Thoracic aorta (tissue), 2 donors: ENCODE data around the gene LYPD8. TPM values are rescaled to one million over a fixed set of nuclear protein-coding genes. Genes with fewer than 3 reads are reported as not detected.
"Not testable (repeated sequence)": the region's sequence is repeated elsewhere in the genome, so short reads cannot be mapped to it uniquely, and the experiment has no call there.

ENCODE experiments used
- ATAC-seq: fragments of 150-250 bp; one replicate; pipeline ENCODE4 v1.8.0; 2017; ENCODE audit warnings: low read depth; ENCODE audit not compliant: insufficient number of reproducible peaks, low FRiP score
- DNase-seq: peaks from one replicate; pipeline ENCODE4 v3.0.0-alpha.2; 2020; ENCODE audit warnings: low spot score
- H3K27ac ChIP-seq, 2 donors: fragments of 200-600 bp; sonication (generic); 1 replicate in 1 of 2; 2 replicates in 1 of 2; pipeline ENCODE4 v1.5.1; 2016; ENCODE audit warnings: mild to moderate bottlenecking in 2 of 2, moderate library complexity in 2 of 2
- H3K27me3 ChIP-seq: fragments of 200-600 bp; sonication (generic); replicated peaks from 2 replicates; pipeline ENCODE4 v1.6.0; 2016; ENCODE audit warnings: mild to moderate bottlenecking; ENCODE audit not compliant: insufficient read depth
- H3K36me3 ChIP-seq: fragments of 200-600 bp; sonication (generic); one replicate; pipeline ENCODE4 v1.5.1; 2016
- H3K4me1 ChIP-seq, 2 donors: fragments of 200-600 bp; sonication (generic); 1 replicate in 1 of 2; 2 replicates in 1 of 2; pipeline versions ENCODE4 v1.5.1 to v1.6.0; 2016; ENCODE audit warnings: low read depth in 2 of 2, mild to moderate bottlenecking in 1 of 2; ENCODE audit not compliant: control insufficient read depth in 1 of 2
- H3K4me3 ChIP-seq: fragments of 200-600 bp; sonication (generic); 2 replicates; pipeline ENCODE4 v1.5.1; 2016; ENCODE audit warnings: mild to moderate bottlenecking
- H3K9me3 ChIP-seq: fragments of 200-600 bp; sonication (generic); 2 replicates; pipeline ENCODE4 v1.5.1; 2016
- CTCF ChIP-seq: fragments of 200-600 bp; sonication (generic); IDR thresholded peaks from one replicate; pipeline ENCODE4 v1.5.1; 2019; ENCODE audit warnings: antibody characterized with exemption
- total RNA-seq, 2 donors: library from RNA; depleted of rRNA; stranded (reverse); fragments of >200 nt; gene quantifications; one replicate each; pipeline versions ENCODE4 v1.1.0 to v1.2.3, GENCODE V29; 2016

Gene LYPD8
- total RNA-seq, 2 donors from 2014 or later, result not detected

DNA sequence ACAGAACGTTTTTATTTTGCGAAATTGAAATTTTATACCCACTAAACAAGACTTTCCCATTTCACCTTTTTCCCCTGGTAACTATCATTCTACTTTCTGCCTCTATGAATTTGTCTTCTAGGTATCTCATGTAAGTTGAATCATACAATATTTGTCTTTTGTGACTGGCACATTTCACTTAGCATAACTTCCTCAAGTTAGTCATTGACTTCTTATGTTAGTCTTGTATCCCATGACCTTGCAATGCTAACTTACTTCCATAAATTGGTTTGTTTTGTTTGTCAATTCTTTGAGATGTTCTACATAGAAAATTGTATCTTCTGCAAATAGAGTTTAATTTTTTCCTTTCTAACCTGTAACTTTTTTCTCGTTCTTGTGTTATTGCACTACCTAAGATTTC lies 43.2 kb upstream of the LYPD8 start:
- Histone ChIP-seq H3K27me3 (no peaks in the 10 kb centered on the region), H3K9me3 (no peaks in the 10 kb centered on the region), H3K4me1 (no peaks in the 10 kb centered on the region), H3K4me3 (no peak overlapping the region), H3K36me3 (no peaks in the 10 kb centered on the region), H3K27ac (no peak overlapping the region)
- DNase-seq, result no peak
- ATAC-seq, result no peak
- no peak for TF ChIP-seq CTCF

GRCh38 chr1:248794663-248795062 lies 39.1 kb upstream of the LYPD8 start:
- H3K4me3 ChIP-seq, H3K36me3 ChIP-seq, ATAC-seq, H3K4me1 ChIP-seq, DNase-seq, H3K27me3 ChIP-seq, H3K27ac ChIP-seq, H3K9me3 ChIP-seq: not testable (repeated sequence)

DNA sequence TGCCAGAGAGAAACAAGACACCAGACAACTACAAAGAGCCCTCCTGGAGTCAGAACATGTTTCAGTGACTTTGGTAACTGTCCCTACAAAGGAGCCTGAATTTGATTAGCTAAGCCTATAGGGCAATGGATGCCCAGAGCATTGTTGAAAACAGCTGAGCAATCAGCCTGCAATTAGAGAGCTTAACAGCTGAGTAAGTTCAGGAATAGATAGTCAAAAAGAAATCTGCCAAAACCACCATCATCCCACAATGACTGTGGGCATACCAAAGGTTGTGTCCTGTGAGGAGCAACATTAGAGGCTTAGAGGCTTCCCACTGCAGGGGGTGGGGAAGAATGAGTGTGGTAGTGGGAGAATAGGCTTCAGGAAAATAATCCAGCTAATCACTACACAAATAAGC lies 38.0 kb upstream of the LYPD8 start:
- no peak for DNase-seq
- Histone ChIP-seq H3K27ac (no peak overlapping the region), H3K27me3 (no peaks in the 10 kb centered on the region), H3K36me3 (no peaks in the 10 kb centered on the region), H3K4me1 (no peaks in the 10 kb centered on the region), H3K9me3 (no peaks in the 10 kb centered on the region), H3K4me3 (no peak overlapping the region)
- no peak for TF ChIP-seq CTCF
- ATAC-seq, result no peak

DNA sequence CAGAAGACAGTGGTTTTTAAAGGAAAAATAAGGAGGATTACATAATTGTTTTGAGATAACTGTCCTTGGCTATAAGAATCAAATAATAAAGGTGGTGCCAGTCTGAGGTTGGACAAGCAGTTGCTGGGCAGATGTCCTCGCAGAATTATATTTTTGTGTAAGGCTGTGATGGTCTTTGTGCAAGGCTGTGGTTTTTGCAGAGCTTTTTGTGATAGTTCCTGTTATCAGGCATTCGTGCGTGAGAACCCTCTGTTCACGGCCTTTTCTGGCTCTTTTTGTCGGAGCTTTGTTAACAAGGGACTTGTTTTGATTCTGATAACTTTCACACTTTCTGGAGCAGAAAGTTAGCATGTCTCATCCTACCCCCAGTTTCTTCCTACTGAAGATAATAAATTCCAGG lies 36.8 kb upstream of the LYPD8 start:
- TF ChIP-seq CTCF, result no peak
- H3K36me3 ChIP-seq, result no peaks in the 10 kb centered on the region
- no peaks in the 10 kb centered on the region for H3K27me3 ChIP-seq
- no peaks in the 10 kb centered on the region for H3K4me1 ChIP-seq
- H3K4me3 ChIP-seq, result no peak overlapping the region
- ATAC-seq (no peak), DNase-seq (no peak)
- H3K27ac ChIP-seq, result no peak overlapping the region
- H3K9me3 ChIP-seq, result no peaks in the 10 kb centered on the region

DNA sequence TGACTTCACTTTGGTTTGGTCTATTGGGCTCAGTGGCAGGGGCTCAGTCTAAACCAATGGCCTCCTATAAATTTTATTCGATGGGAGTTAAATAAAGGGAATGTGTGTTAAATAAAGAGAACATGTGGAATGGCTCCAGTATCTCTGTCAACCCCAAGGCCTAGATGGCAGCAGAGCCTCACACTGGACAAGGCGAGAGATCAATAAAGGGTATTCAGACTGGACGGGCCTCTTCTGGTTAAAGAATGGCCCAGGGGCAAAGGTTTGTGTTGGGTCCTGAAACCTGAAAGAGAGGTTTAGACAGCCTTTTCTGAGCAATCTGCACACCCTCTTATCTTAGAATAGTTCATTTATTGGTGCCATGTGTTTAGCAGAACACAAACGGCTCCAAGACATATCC lies 35.5 kb upstream of the LYPD8 start:
- Histone ChIP-seq H3K27ac (no peak overlapping the region), H3K4me3 (no peak overlapping the region), H3K9me3 (no peaks in the 10 kb centered on the region), H3K27me3 (no peaks in the 10 kb centered on the region), H3K36me3 (no peaks in the 10 kb centered on the region), H3K4me1 (no peaks in the 10 kb centered on the region)
- TF ChIP-seq CTCF, result no peak
- DNase-seq (no peak), ATAC-seq (no peak)

GRCh38 chr1:248790456-248790855 lies 34.9 kb upstream of the LYPD8 start:
- H3K4me3 ChIP-seq, result no peak overlapping the region
- H3K36me3 ChIP-seq, result no peaks in the 10 kb centered on the region
- H3K27me3 ChIP-seq, result no peaks in the 10 kb centered on the region
- no peak overlapping the region for H3K27ac ChIP-seq
- ATAC-seq (no peak), DNase-seq (no peak)
- no peaks in the 10 kb centered on the region for H3K4me1 ChIP-seq
- no peak for TF ChIP-seq CTCF
- no peaks in the 10 kb centered on the region for H3K9me3 ChIP-seq

DNA sequence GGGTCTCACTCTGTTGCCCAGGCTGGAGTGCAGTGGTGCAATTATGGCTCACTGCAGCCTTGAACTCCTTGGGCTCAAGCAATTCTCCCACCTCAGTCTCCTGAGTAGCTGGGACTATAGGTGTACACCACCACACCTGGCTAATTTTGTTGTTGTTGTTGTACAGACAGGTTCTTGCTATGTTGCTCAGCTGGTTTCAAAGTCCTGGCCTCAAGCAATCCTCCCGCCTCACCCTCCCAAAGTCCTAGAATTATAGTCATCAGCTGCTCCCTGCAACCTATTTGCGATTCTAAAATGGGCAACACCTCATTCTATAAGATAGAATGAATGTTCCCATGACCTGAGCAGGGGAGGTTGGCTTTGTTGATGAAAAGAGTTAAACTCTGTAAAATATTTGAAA lies 33.8 kb upstream of the LYPD8 start:
- H3K9me3 ChIP-seq, H3K36me3 ChIP-seq, ATAC-seq, H3K27me3 ChIP-seq, H3K4me1 ChIP-seq, H3K4me3 ChIP-seq, H3K27ac ChIP-seq, DNase-seq: not testable (repeated sequence)
